ENCODE results near the gene NINL.

- TF ChIP-seq CTCF (IDR thresholded peaks at IDR 0.05) = no peak
- TF ChIP-seq EP300 (IDR thresholded peaks at IDR 0.05; ENCODE audit: borderline replicate concordance in 1 of 2, low read depth in 1 of 2, low read length in 1 of 2) = no peak
- TF ChIP-seq RXRA (IDR thresholded peaks at IDR 0.05; ENCODE audit: borderline replicate concordance, low read depth) = no peak
- no peak for TF ChIP-seq POLR2AphosphoS5 (IDR thresholded peaks at IDR 0.05; ENCODE audit: low read depth, low read length)
- no peak for TF ChIP-seq NFIC (IDR thresholded peaks at IDR 0.05; ENCODE audit: borderline replicate concordance)
- TF ChIP-seq MAX (IDR thresholded peaks at IDR 0.05; ENCODE audit: low read depth) = no peak
- TF ChIP-seq JUND (IDR thresholded peaks at IDR 0.05) = no peak
- no peak for TF ChIP-seq TCF12 (IDR thresholded peaks at IDR 0.05)
- no peak for TF ChIP-seq FOXJ3 (CRISPR knock-in tag; IDR thresholded peaks at IDR 0.05)
- no peak for TF ChIP-seq REST (IDR thresholded peaks at IDR 0.05; ENCODE audit: low read depth, low read length)
- no peak for TF ChIP-seq RFX5 (IDR thresholded peaks at IDR 0.05; ENCODE audit: low read length)
- TF ChIP-seq FOXM1 (IDR thresholded peaks at IDR 0.05; ENCODE audit: low read depth) = no peak
- no peak for TF ChIP-seq USF1 (IDR thresholded peaks at IDR 0.05; ENCODE audit: borderline replicate concordance, low read depth)
- no peak for TF ChIP-seq YY1 (IDR thresholded peaks at IDR 0.05; ENCODE audit: low read depth)
Measured at GRCh38 chr20:25626779-25627178, 41.4 kb upstream of the NINL start.

Measured in SK-N-SH (cell line).